HG02943 (cell line): ENCODE measurements around the gene PLXNA4.
"Not testable (repeated sequence)": the region's sequence is repeated elsewhere in the genome, so short reads cannot be mapped to it uniquely, and the experiment has no call there.

ENCODE experiments used
- ATAC-seq: cut with Tn5 transposase; IDR thresholded peaks from one replicate; pipeline ENCODE4 v1.9.1; 2021; ENCODE audit warnings: mild to moderate bottlenecking, low read depth, moderate library complexity; ENCODE audit not compliant: unreplicated experiment

PLXNA4 gene

DNA sequence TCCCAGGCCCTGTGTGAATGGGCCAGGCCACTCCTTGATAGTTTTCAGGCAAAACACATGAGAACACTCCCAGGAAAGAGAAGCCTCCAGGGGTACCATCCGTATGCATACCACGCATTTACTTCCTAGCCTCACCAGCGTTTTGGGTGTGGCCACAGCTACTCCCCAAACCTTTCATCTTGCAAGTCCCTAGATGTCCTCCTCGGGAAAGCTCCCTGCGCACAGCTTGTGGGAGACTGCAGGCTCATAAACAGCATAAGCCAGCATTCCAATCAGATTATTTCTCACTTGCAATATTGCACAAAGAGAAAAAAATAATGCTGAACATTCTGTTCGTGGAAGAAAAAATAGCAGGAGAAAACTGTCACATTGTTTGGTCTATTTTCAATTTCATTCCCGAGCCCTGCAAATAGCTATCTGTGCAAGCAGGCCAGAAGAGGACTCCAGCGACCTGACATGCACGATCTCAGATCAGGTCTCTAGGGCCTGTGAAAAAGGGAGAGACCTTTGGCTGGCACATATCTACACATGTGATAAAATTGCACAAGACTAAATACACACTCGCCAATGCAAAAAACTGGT is 175.6 kb downstream of the PLXNA4 start:
- no peak for ATAC-seq

DNA sequence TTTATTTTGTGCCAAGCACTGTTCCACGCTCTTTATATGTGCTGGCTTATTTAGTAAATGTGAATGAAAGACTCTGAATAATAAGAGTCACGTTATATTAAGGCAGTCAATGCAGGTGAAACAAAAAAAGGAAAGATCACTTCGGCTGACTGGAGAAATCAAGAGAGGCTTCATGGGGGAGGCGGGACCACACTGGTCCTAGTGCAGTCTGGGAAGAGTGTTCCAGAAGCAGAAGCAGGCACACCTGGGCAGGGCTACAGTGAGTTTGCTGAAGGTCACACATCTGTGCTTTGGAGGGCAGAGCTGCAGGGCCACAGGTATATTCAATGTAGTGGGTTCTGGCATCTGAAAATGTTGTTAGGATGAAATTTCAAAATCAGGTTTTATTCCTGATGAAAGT is 176.9 kb downstream of the PLXNA4 start:
- ATAC-seq = no peak

GRCh38 chr7:132398253-132398925 is 177.9 kb downstream of the PLXNA4 start:
- ATAC-seq = no peak

DNA sequence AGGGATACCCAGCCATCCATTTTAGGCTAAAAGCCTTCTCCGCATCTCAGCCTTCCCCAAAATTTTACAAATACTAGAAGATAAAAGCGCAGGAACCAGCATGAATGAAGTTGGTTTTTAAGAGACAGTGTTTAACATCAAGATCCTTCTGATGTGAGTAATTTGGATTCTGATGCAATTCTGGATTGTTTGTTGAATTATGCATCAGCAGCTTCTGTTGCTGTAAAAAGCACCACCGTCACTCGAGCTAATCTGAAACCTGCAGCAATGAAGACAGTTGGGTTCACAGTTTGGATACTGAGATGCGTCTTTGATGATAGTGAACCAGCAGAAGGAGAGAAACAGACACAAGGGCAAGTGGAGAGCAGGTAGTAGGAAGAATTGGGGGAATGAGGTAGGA is 179.2 kb downstream of the PLXNA4 start:
- no peak for ATAC-seq

GRCh38 chr7:132395361-132395760 is 180.9 kb downstream of the PLXNA4 start:
- no peak for ATAC-seq

GRCh38 chr7:132394283-132395198 is 181.7 kb downstream of the PLXNA4 start:
- no peak for ATAC-seq

GRCh38 chr7:132393789-132394261 is 182.4 kb downstream of the PLXNA4 start:
- no peak for ATAC-seq

- no peak for ATAC-seq
Observed at GRCh38 chr7:132392713-132393112, 183.6 kb downstream of the PLXNA4 start.

- ATAC-seq = no peak
Observed at GRCh38 chr7:132390705-132391104, 185.6 kb downstream of the PLXNA4 start.

GRCh38 chr7:132390049-132390448 is 186.2 kb downstream of the PLXNA4 start:
- ATAC-seq = not testable (repeated sequence)

GRCh38 chr7:132388688-132389087 is 187.6 kb downstream of the PLXNA4 start:
- no peak for ATAC-seq

GRCh38 chr7:132387596-132387995 is 188.7 kb downstream of the PLXNA4 start:
- no peak for ATAC-seq

DNA sequence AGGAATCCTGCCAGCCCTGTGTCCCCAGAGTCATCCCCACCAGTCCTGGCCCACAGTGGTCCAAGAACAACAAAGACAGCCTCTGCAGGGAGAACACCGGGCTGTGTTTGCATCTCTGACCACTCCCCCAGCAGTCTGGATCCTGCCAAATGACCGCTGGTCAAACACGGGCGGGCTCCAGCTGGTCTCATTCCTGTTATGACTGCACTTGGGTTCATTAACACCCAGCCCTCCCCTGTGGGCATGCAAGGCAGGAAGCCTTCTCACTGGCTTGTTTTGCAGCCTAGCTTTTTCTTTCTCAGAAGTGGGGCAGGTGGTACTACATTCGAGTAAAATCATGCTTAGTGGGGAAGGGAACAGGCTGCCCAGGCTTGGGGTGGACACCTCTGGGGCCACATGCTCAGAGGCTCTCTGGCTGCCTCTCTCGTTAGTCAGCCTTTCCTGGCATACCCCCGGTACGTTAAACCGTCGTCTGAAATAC is 190.0 kb downstream of the PLXNA4 start:
- ATAC-seq = no peak

GRCh38 chr7:132383962-132384361 is 192.3 kb downstream of the PLXNA4 start:
- no peak for ATAC-seq

GRCh38 chr7:132381742-132382472 is 194.4 kb downstream of the PLXNA4 start:
- ATAC-seq = no peak

- ATAC-seq = no peak
Observed at GRCh38 chr7:132380059-132380458, 196.2 kb downstream of the PLXNA4 start.

GRCh38 chr7:132379292-132379691 is 197.0 kb downstream of the PLXNA4 start:
- ATAC-seq = no peak

- ATAC-seq = no peak
Observed at GRCh38 chr7:132377703-132378584, 198.3 kb downstream of the PLXNA4 start.

- no peak for ATAC-seq
Observed at GRCh38 chr7:132377015-132377414, 199.3 kb downstream of the PLXNA4 start.
